IMR-90 (cell line): ENCODE measurements around the gene SLC4A5. TPM values are rescaled to one million over a fixed set of nuclear protein-coding genes. Genes with fewer than 3 reads are reported as not detected.
A peak's percentile ranks its signal among the peaks of the same experiment; 100 is the strongest.

Experiments used
- ATAC-seq: fragments of 200-7000 bp; cut with Tn5 transposase; 2 replicates; pipeline ENCODE4 v1.9.1; 2020; ENCODE audit warnings: low read depth, mild to moderate bottlenecking, moderate library complexity
- BruUV-seq: library from RNA; stranded (reverse); fragments of 400-500 nt; replicated peaks from 2 replicates; lab custom pipeline; 2021; lab: Mats Ljungman, UMichigan
- CTCF ChIA-PET: fragments of 300-600 bp; formaldehyde crosslinking; extraction: SDS; loops from one replicate; lab custom pipeline; 2021; ENCODE audit warnings: antibody characterized with exemption; lab: Yijun Ruan, JAX
- POLR2A ChIA-PET: fragments of 300-600 bp; sonication (Branson Sonifier 250); formaldehyde crosslinking; loops from one replicate; lab custom pipeline; 2022; ENCODE audit warnings: antibody characterized with exemption; ENCODE audit not compliant: unreplicated experiment; lab: Charles Lee
- DNase-seq: peaks from one replicate; pipeline ENCODE4 v3.0.0; 2013
- H2AFZ ChIP-seq: replicated peaks from 2 replicates; pipeline ENCODE3; 2013; ENCODE audit warnings: low read length, mild to moderate bottlenecking; ENCODE audit not compliant: poor library complexity
- H2AK5ac ChIP-seq: 2 replicates; pipeline ENCODE4 v1.6.1; 2013; ENCODE audit warnings: low read depth, low read length, inconsistent platforms
- H2AK9ac ChIP-seq: replicated peaks from 2 replicates; pipeline ENCODE3; 2013; ENCODE audit warnings: mild to moderate bottlenecking, low read depth, low read length, moderate library complexity; ENCODE audit not compliant: poor library complexity
- H2BK120ac ChIP-seq: 2 replicates; pipeline ENCODE4 v1.6.1; 2013; ENCODE audit warnings: low read depth, low read length, inconsistent platforms
- H2BK15ac ChIP-seq: 3 replicates; pipeline ENCODE4 v1.6.1; 2013; ENCODE audit warnings: low read depth, low read length, inconsistent platforms
- H2BK20ac ChIP-seq: 2 replicates; pipeline ENCODE4 v1.6.1; 2013; ENCODE audit warnings: low read depth, mild to moderate bottlenecking, inconsistent platforms, low read length, moderate library complexity
- H2BK5ac ChIP-seq: 2 replicates; pipeline ENCODE4 v1.6.1; 2013; ENCODE audit warnings: mild to moderate bottlenecking, low read depth, low read length, inconsistent platforms; ENCODE audit not compliant: poor library complexity, severe bottlenecking
- H3K14ac ChIP-seq: replicated peaks from 2 replicates; pipeline ENCODE4 v1.6.1; 2013; ENCODE audit warnings: low read depth, low read length, inconsistent platforms
- H3K18ac ChIP-seq: 2 replicates; pipeline ENCODE4 v1.6.1; 2013; ENCODE audit warnings: low read depth, low read length, control low read depth
- H3K23ac ChIP-seq: 2 replicates; pipeline ENCODE4 v1.6.1; 2013; ENCODE audit warnings: low read depth, low read length, inconsistent platforms
- H3K27ac ChIP-seq: 2 replicates; pipeline ENCODE4 v1.5.1; 2013; ENCODE audit warnings: mild to moderate bottlenecking, control low read depth, low read length; ENCODE audit not compliant: insufficient read depth
- H3K27me3 ChIP-seq: 2 replicates; pipeline ENCODE4 v1.6.1; 2013; ENCODE audit warnings: low read length; ENCODE audit not compliant: control insufficient read depth, insufficient read depth
- H3K36me3 ChIP-seq: 2 replicates; pipeline ENCODE4 v1.6.1; 2013; ENCODE audit warnings: low read length, mixed read lengths; ENCODE audit not compliant: control insufficient read depth, insufficient read depth
- H3K4ac ChIP-seq: 2 replicates; pipeline ENCODE4 v1.6.1; 2013; ENCODE audit warnings: low read depth, low read length, inconsistent platforms
- H3K4me1 ChIP-seq: 2 replicates; pipeline ENCODE4 v1.6.1; 2013; ENCODE audit warnings: low read length, mixed read lengths; ENCODE audit not compliant: control insufficient read depth, insufficient read depth
- H3K4me2 ChIP-seq: 2 replicates; pipeline ENCODE4 v1.6.1; 2013; ENCODE audit warnings: low read depth, mild to moderate bottlenecking, control low read depth, low read length, moderate library complexity
- H3K4me3 ChIP-seq: 2 replicates; pipeline ENCODE4 v1.5.1; 2013; ENCODE audit warnings: low read depth, mild to moderate bottlenecking, control low read depth, low read length, moderate library complexity; ENCODE audit not compliant: insufficient read depth
- H3K56ac ChIP-seq: 2 replicates; pipeline ENCODE4 v1.6.1; 2013; ENCODE audit warnings: low read length, inconsistent platforms; ENCODE audit not compliant: insufficient read depth; ENCODE audit errors: extremely low read depth
- H3K79me1 ChIP-seq, 2 experiments: 2 replicates each; pipeline ENCODE4 v1.6.1; 2013; ENCODE audit warnings: low read length in 2 of 2, inconsistent platforms in 1 of 2, low read depth in 1 of 2
- H3K9ac ChIP-seq: 2 replicates; pipeline ENCODE4 v1.6.1; 2013; ENCODE audit warnings: low read depth, low read length, control low read depth
- H3K9me1 ChIP-seq: 2 replicates; pipeline ENCODE4 v1.6.1; 2013; ENCODE audit warnings: low read length, inconsistent platforms; ENCODE audit not compliant: insufficient read depth
- H3K9me3 ChIP-seq: 2 replicates; pipeline ENCODE4 v1.6.1; 2013; ENCODE audit warnings: low read length; ENCODE audit not compliant: control insufficient read depth, insufficient read depth
- H4K20me1 ChIP-seq: 2 replicates; pipeline ENCODE4 v1.6.1; 2013; ENCODE audit warnings: low read length, inconsistent platforms; ENCODE audit not compliant: insufficient read depth
- H4K5ac ChIP-seq: 2 replicates; pipeline ENCODE4 v1.6.1; 2013; ENCODE audit warnings: mild to moderate bottlenecking, low read depth, low read length, control low read depth
- H4K8ac ChIP-seq, 2 experiments: 2 replicates each; pipeline ENCODE4 v1.6.1; 2013; ENCODE audit warnings: low read depth in 2 of 2, low read length in 2 of 2, control low read depth in 1 of 2, inconsistent platforms in 1 of 2
- H4K91ac ChIP-seq: 2 replicates; pipeline ENCODE4 v1.6.1; 2013; ENCODE audit warnings: low read depth, low read length, inconsistent platforms; ENCODE audit not compliant: insufficient read depth
- BHLHE40 ChIP-seq: fragments of 150-350 bp; IDR thresholded peaks from 2 replicates; pipeline ENCODE4 v1.6.1; 2016; ENCODE audit warnings: mild to moderate bottlenecking, low read depth, low read length
- FOS ChIP-seq: fragments of 150-350 bp; IDR thresholded peaks from 2 replicates; pipeline ENCODE4 v1.6.1; 2016; ENCODE audit warnings: low read depth, low read length
- MAFK ChIP-seq: IDR thresholded peaks from 2 replicates; pipeline ENCODE4 v1.6.1; 2012; ENCODE audit warnings: low read depth, low read length, improper control_type of control experiment
- MAZ ChIP-seq: IDR thresholded peaks from 2 replicates; pipeline ENCODE4 v1.6.1; 2012; ENCODE audit warnings: low read depth, mild to moderate bottlenecking, low read length, improper control_type of control experiment, moderate library complexity, borderline replicate concordance
- MXI1 ChIP-seq: IDR thresholded peaks from 2 replicates; pipeline ENCODE4 v1.6.1; 2012; ENCODE audit warnings: low read depth, mild to moderate bottlenecking, low read length, moderate library complexity, borderline replicate concordance
- SMC3 ChIP-seq: fragments of 150-350 bp; IDR thresholded peaks from 2 replicates; pipeline ENCODE4 v1.6.1; 2016; ENCODE audit warnings: low read depth, mild to moderate bottlenecking, antibody characterized with exemption, low read length, moderate library complexity
- WGBS, 2 experiments: methylation state at CpG; one replicate each; pipeline versions ENCODE4 v1.1.5 to v1.1.7; 2013; ENCODE audit warnings: missing lambda C conversion rate in 2 of 2; ENCODE audit not compliant: insufficient read length in 1 of 2; ENCODE audit errors: extremely low coverage in 2 of 2; 5-methylcytosine and 5-hydroxymethylcytosine counted together
- dilution Hi-C: fragments of 300-500 bp; cut with HindIII; formaldehyde crosslinking; loops from one replicate; pipeline ENCODE4 v1.14.3; 2018; ENCODE audit warnings: low sequenced_read_pairs; ENCODE audit not compliant: unreplicated experiment
- in situ Hi-C: fragments of 300-500 bp; cut with MboI; formaldehyde crosslinking; loops from 3 replicates; pipeline ENCODE4 v1.14.3; 2019; ENCODE audit warnings: low sequenced_read_pairs, inconsistent platforms, mixed read lengths
- intact Hi-C: fragments of 100-400 bp; cut with micrococcal nuclease; formaldehyde crosslinking; loops from 2 replicates; pipeline ENCODE4 v1.10.0; 2022
- polyA plus RNA-seq, 3 experiments: library from polyadenylated mRNA; depleted of rRNA; stranded (reverse); fragments of >200 nt; gene quantifications; 2 replicates each; pipeline ENCODE4 v1.2.3, GENCODE V29; 2012; ENCODE audit warnings: low replicate concordance in 1 of 3
- total RNA-seq: library from RNA; depleted of rRNA; stranded (reverse); fragments of >200 nt; gene quantifications from 2 replicates; pipeline ENCODE4 v1.2.3, GENCODE V29; 2012
- TF ChIP-seq, protein P1 (sequence below): fragments of 150-350 bp; IDR thresholded peaks from 2 replicates; pipeline ENCODE4 v1.6.1; 2016; ENCODE audit warnings: low read depth, mild to moderate bottlenecking, low read length, moderate library complexity, borderline replicate concordance

The SLC4A5 gene
- total and polyA plus RNA-seq, 2 of the 4 experiments (the other 2 are of a cell fraction) = 0.18 to 0.22 TPM

DNA sequence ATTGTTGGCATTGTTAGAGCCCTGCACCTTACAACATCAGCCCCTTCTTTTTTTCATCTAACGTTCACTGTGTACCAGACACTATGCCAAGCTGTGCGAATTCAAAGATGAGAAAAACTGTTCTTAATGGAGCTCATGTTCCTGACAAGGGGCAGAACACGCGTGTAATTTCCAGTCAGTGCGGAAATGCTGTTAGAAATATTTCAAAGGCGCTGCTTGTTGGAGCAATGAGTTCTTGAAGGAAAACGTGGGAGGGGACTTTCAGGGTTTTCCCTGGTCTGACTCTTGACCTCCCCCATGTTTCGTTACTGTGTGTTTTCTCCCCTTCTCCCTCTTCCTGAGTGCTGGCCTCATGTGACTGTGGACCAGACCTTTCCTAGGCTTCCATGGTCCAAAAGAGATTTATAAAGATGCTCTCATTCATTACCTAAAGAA, 143.3 kb downstream of the SLC4A5 start:
- Histone ChIP-seq H3K56ac (peak overlapping the region; percentile 78; the same call in 1 of the 2 replicates), H3K27me3 (no peaks in the 10 kb centered on the region), H2AK9ac (peak overlapping the region; percentile 13), H4K20me1 (peaks cover 56% of the 10 kb centered on the region), H3K18ac (peak overlapping the region; percentile 6), H2AFZ (peak overlapping the region; percentile 50), H2BK120ac (0 out of 2 replicates have a peak overlapping the region, but pooled peaks have one; percentile 4), H4K5ac (peak overlapping the region; percentile 57; the same call in 1 of the 2 replicates), H3K14ac (peak overlapping the region; percentile 92), H3K9ac (peak overlapping the region; percentile 95), H3K9me1 (peaks cover 22% of the 10 kb centered on the region), H3K27ac (peak overlapping the region; percentile 86), H3K79me1 (peaks cover 3 to 45% of the 10 kb centered on the region in 2 experiments; a peak in 3 of 4 replicates), H2BK15ac (no peak overlapping the region), H3K4me2 (peak overlapping the region; percentile 86), H2AK5ac (peak overlapping the region; percentile 66; the same call in 1 of the 2 replicates), H3K4me3 (peak overlapping the region; percentile 80), H4K91ac (peak overlapping the region; percentile 20; the same call in 1 of the 2 replicates), H3K4me1 (peaks cover 5% of the 10 kb centered on the region), H3K4ac (peak overlapping the region; percentile 75; the same call in 1 of the 2 replicates), H3K23ac (peak overlapping the region; percentile 61), H3K36me3 (peaks cover 5% of the 10 kb centered on the region; the same call in 1 of the 2 replicates), H2BK5ac (peak overlapping the region; percentile 21), H4K8ac (peak overlapping the region in 1 of 2 experiments; percentile 3; a peak in 2 of 4 replicates), H3K9me3 (no peaks in the 10 kb centered on the region), H2BK20ac (no peak overlapping the region)
- ATAC-seq (no peak), DNase-seq (peak; percentile 12)
- intact Hi-C loops (no loop called here), dilution Hi-C loops (no loop called here), in situ Hi-C loops (no loop called here)
- WGBS, 2 experiments = 22% methylated on average over 6 of the region's 8 CpGs; no CpG with 5 or more reads in 1 of the 2 experiments
- ChIA-PET POLR2A (interaction anchor here (0.6 to 1.1 kb wide), 2 partner anchors 11 to 18 kb away, joined by 3 to 8 read pairs; no protein-coding TSS in a partner anchor), CTCF (interaction anchor here (0.7 kb wide), 1 partner anchor 135 kb away, joined by 5 read pairs; no protein-coding TSS in a partner anchor)
- TF ChIP-seq BHLHE40 (no peak), MAZ (no peak), MXI1 (no peak), MAFK (no peak), SMC3 (no peak), FOS (no peak)
- TF ChIP-seq, protein P1, sequence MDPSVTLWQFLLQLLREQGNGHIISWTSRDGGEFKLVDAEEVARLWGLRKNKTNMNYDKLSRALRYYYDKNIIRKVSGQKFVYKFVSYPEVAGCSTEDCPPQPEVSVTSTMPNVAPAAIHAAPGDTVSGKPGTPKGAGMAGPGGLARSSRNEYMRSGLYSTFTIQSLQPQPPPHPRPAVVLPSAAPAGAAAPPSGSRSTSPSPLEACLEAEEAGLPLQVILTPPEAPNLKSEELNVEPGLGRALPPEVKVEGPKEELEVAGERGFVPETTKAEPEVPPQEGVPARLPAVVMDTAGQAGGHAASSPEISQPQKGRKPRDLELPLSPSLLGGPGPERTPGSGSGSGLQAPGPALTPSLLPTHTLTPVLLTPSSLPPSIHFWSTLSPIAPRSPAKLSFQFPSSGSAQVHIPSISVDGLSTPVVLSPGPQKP = no peak
- BruUV-seq = TSS peak; percentile 36
